SK-N-SH (cell line): Measurements from ENCODE around the gene CRACR2A. TPM values are rescaled to one million over a fixed set of nuclear protein-coding genes. Genes with fewer than 3 reads are reported as not detected.

Source experiments
- CTCF ChIA-PET: fragments of 300-600, 350-600 bp; formaldehyde crosslinking; extraction: SDS; loops from one replicate; lab custom pipeline; 2021; lab: Yijun Ruan, JAX
- POLR2A ChIA-PET: fragments of 350-600 bp; sonication (Branson Sonifier 250); formaldehyde crosslinking; extraction: SDS; loops from one replicate; lab custom pipeline; 2020; ENCODE audit warnings: antibody characterized with exemption, inconsistent platforms; lab: Yijun Ruan, JAX
- DNase-seq: peaks from one replicate; pipeline ENCODE4 v3.0.0; 2012
- H2AFZ ChIP-seq: fragments of 200-600 bp; sonication (generic); 2 replicates; pipeline ENCODE4 v1.8.1; 2016; ENCODE audit warnings: antibody characterized with exemption, mild to moderate bottlenecking, low read depth
- H3F3A ChIP-seq: fragments of 200-600 bp; sonication (generic); replicated peaks from 2 replicates; pipeline ENCODE3; 2016; ENCODE audit warnings: antibody characterized with exemption, mild to moderate bottlenecking; ENCODE audit not compliant: insufficient read depth
- H3K27ac ChIP-seq, 2 experiments: fragments of 200-500 bp in 1 of 2; fragments of 200-600 bp in 1 of 2; sonication (Bioruptor generic) in 1 of 2; sonication (generic), shearing (Covaris generic) in 1 of 2; 2 replicates each; pipeline versions ENCODE4 v1.5.1 to v1.6.1; 2014 to 2016; ENCODE audit warnings: low read depth in 2 of 2, inconsistent platforms in 1 of 2, low read length in 1 of 2, mild to moderate bottlenecking in 1 of 2, mixed read lengths in 1 of 2
- H3K27me3 ChIP-seq: fragments of 200-600 bp; sonication (generic), shearing (Covaris generic); 2 replicates; pipeline ENCODE4 v1.6.1; 2016; ENCODE audit warnings: mixed run types; ENCODE audit not compliant: insufficient read depth
- H3K36me3 ChIP-seq, 2 experiments: fragments of 200-500 bp in 1 of 2; fragments of 200-600 bp in 1 of 2; sonication (Bioruptor generic) in 1 of 2; sonication (generic) in 1 of 2; replicated peaks in 1 of 2; 2 replicates each; pipeline versions ENCODE3 to v1.5.1; 2014 to 2016; ENCODE audit warnings: low read length in 1 of 2, mild to moderate bottlenecking in 1 of 2; ENCODE audit not compliant: insufficient read depth in 2 of 2, control insufficient read depth in 1 of 2
- H3K4me1 ChIP-seq, 2 experiments: fragments of 200-500 bp in 1 of 2; fragments of 200-600 bp in 1 of 2; sonication (Bioruptor generic) in 1 of 2; sonication (generic), shearing (Covaris generic) in 1 of 2; 2 replicates each; pipeline versions ENCODE4 v1.5.1 to v1.6.1; 2014 to 2016; ENCODE audit warnings: low read depth in 1 of 2, low read length in 1 of 2, mixed run types in 1 of 2; ENCODE audit not compliant: insufficient read depth in 2 of 2, control insufficient read depth in 1 of 2
- H3K4me2 ChIP-seq: fragments of 200-600 bp; sonication (generic), shearing (Covaris generic); 2 replicates; pipeline ENCODE4 v1.6.1; 2017; ENCODE audit warnings: mixed run types
- H3K4me3 ChIP-seq, 2 experiments: fragments of 200-500 bp in 1 of 2; fragments of 200-600 bp in 1 of 2; sonication (Bioruptor generic) in 1 of 2; sonication (generic), shearing (Covaris generic) in 1 of 2; 2 replicates each; pipeline versions ENCODE4 v1.5.1 to v1.8.1; 2014 to 2016; ENCODE audit warnings: low read depth in 2 of 2, inconsistent platforms in 1 of 2, low read length in 1 of 2, mild to moderate bottlenecking in 1 of 2, mixed read lengths in 1 of 2, moderate library complexity in 1 of 2
- H3K79me2 ChIP-seq: fragments of 200-600 bp; sonication (generic); 2 replicates; pipeline ENCODE4 v1.8.1; 2017; ENCODE audit warnings: mild to moderate bottlenecking; ENCODE audit not compliant: insufficient read depth
- H3K9ac ChIP-seq: fragments of 200-600 bp; sonication (generic); 2 replicates; pipeline ENCODE4 v1.6.1; 2017; ENCODE audit warnings: mixed run types
- H3K9me2 ChIP-seq: fragments of 200-600 bp; sonication (generic); 2 replicates; pipeline ENCODE4 v1.6.1; 2017; ENCODE audit warnings: mixed run types
- H3K9me3 ChIP-seq: fragments of 200-600 bp; sonication (generic); 2 replicates; pipeline ENCODE4 v1.6.1; 2017; ENCODE audit warnings: mixed run types, mild to moderate bottlenecking, moderate library complexity
- H4K20me1 ChIP-seq: fragments of 200-600 bp; sonication (generic); 2 replicates; pipeline ENCODE4 v1.6.1; 2017; ENCODE audit warnings: mild to moderate bottlenecking, mixed run types; ENCODE audit not compliant: insufficient read depth
- ELF1 ChIP-seq: IDR thresholded peaks from 2 replicates; pipeline ENCODE4 v1.4.0; 2012
- FOSL2 ChIP-seq: IDR thresholded peaks from 2 replicates; pipeline ENCODE4 v1.4.0; 2012; ENCODE audit warnings: low read depth, mild to moderate bottlenecking, moderate library complexity, borderline replicate concordance
- GABPA ChIP-seq: IDR thresholded peaks from 2 replicates; pipeline ENCODE4 v1.4.0; 2012; ENCODE audit warnings: low read depth, mild to moderate bottlenecking
- GATA2 ChIP-seq: sonication (generic); formaldehyde crosslinking; IDR thresholded peaks from 2 replicates; pipeline ENCODE4 v1.5.0; 2020; ENCODE audit warnings: mild to moderate bottlenecking, missing genetic modification reagents
- JUND ChIP-seq: IDR thresholded peaks from 2 replicates; pipeline ENCODE4 v1.4.0; 2012
- MEF2A ChIP-seq: IDR thresholded peaks from 2 replicates; pipeline ENCODE4 v1.4.0; 2012; ENCODE audit warnings: low read depth, borderline replicate concordance
- MXI1 ChIP-seq: IDR thresholded peaks from 2 replicates; pipeline ENCODE4 v1.6.1; 2012; ENCODE audit warnings: mild to moderate bottlenecking, low read depth, low read length, improper control_type of control experiment
- NFIC ChIP-seq: IDR thresholded peaks from 2 replicates; pipeline ENCODE4 v1.4.0; 2012; ENCODE audit warnings: borderline replicate concordance
- NRF1 ChIP-seq: IDR thresholded peaks from 2 replicates; pipeline ENCODE4 v1.6.1; 2012; ENCODE audit warnings: low read depth, mild to moderate bottlenecking, low read length
- POLR2AphosphoS5 ChIP-seq: IDR thresholded peaks from 2 replicates; pipeline ENCODE4 v1.6.1; 2012; ENCODE audit warnings: low read depth, low read length
- RFX5 ChIP-seq: IDR thresholded peaks from 2 replicates; pipeline ENCODE4 v1.6.1; 2012; ENCODE audit warnings: mild to moderate bottlenecking, improper control_type of control experiment, low read length
- RXRA ChIP-seq: IDR thresholded peaks from 2 replicates; pipeline ENCODE4 v1.4.0; 2012; ENCODE audit warnings: low read depth, mild to moderate bottlenecking, borderline replicate concordance
- SMC3 ChIP-seq: IDR thresholded peaks from 2 replicates; pipeline ENCODE4 v1.6.1; 2012; ENCODE audit warnings: low read depth, low read length, improper control_type of control experiment
- TCF12 ChIP-seq: IDR thresholded peaks from 2 replicates; pipeline ENCODE4 v1.4.0; 2012
- WGBS: methylation state at CpG from one replicate; pipeline ENCODE4 v1.1.6; 2017; ENCODE audit warnings: low lambda C conversion rate; 5-methylcytosine and 5-hydroxymethylcytosine counted together
- polyA plus RNA-seq, 3 experiments: library from polyadenylated mRNA; depleted of rRNA; stranded (reverse); fragments of >200 nt; gene quantifications; 2 replicates each; pipeline ENCODE4 v1.2.3, GENCODE V29; 2012
- TF ChIP-seq, protein P1 (sequence below): IDR thresholded peaks from 2 replicates; pipeline ENCODE4 v1.4.0; 2012; ENCODE audit warnings: low read depth
- TF ChIP-seq, protein P2 (sequence below): IDR thresholded peaks from 2 replicates; pipeline ENCODE4 v1.4.0; 2012; ENCODE audit warnings: low read depth, borderline replicate concordance
- TF ChIP-seq, protein P3 (sequence below): fragments of 150-350 bp; IDR thresholded peaks from 2 replicates; pipeline ENCODE4 v1.6.1; 2016; ENCODE audit warnings: mild to moderate bottlenecking, low read depth, low read length
- TF ChIP-seq, protein P4 (sequence below): IDR thresholded peaks from 2 replicates; pipeline ENCODE4 v1.4.0; 2012; ENCODE audit warnings: low read depth, borderline replicate concordance
- TF ChIP-seq, protein P5 (sequence below): IDR thresholded peaks from 2 replicates; pipeline ENCODE4; 2012
- TF ChIP-seq, protein P6 (sequence below): fragments of 150-350 bp; IDR thresholded peaks from 2 replicates; pipeline ENCODE4 v1.6.1; 2017; ENCODE audit warnings: antibody characterized with exemption, low read length, low read depth, borderline replicate concordance

CRACR2A gene
- polyA plus RNA-seq, 1 of the 3 experiments (the other 2 are of a cell fraction): 0.12 TPM

DNA sequence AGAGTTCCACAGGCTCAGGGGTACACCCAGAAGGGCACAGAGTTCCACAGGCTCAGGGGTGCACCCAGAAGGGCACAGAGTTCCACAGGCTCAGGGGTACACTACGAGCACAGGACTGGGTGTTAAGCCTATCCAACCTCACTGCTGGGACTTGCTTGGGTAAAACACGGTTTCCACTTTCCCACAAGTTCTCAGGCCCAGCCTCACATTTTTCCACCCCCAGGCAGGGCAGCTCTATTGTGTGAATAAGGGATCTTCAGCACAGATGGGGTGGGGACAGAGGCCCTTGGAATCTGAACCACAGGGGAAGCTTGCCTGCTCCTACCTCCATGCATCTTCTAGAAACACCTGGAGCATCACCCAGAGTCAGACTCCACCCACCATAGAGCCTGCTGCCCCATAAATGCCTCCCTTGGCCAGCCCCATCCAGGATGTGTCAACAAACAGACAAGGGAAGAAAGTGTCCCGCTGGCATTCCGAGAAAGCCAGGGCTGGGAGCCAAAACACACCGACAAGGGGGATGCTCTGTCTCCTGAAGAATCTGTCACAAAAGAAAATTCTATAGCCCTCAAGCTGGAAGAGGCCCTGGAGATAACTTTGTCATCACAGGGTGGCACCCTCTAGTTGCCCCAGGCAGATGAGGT, 4.8 kb downstream of the CRACR2A start:
- DNase-seq: no peak
- WGBS: 29% methylated on average over 5 of the region's 5 CpGs
- POLR2A ChIA-PET: no interaction called here

DNA sequence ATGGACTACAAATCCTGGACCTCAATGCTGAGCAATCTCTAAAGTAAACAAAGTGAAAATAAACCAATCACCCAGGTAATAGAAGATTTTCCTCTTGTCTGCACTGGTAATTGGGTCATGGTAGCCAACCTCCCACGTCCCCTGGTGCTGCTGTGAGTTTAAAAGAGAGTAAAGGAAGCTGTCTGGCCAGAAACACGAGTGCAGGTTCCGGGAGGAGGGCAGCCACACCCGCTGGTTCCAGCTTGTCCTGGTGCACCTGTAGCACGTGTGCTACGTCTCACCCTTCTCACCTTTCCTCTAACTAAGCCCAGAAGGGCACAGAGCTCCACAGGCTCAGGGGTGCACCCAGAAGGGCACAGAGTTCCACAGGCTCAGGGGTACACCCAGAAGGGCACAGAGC, 5.4 kb downstream of the CRACR2A start:
- H3K4me1 ChIP-seq: no peaks in the 10 kb centered on the region
- ChIA-PET CTCF (no interaction called here), POLR2A (no interaction called here)
- no peak overlapping the region for H2AFZ ChIP-seq
- H3K4me2 ChIP-seq: no peak overlapping the region
- H3F3A ChIP-seq: no peaks in the 10 kb centered on the region
- H3K36me3 ChIP-seq: no peaks in the 10 kb centered on the region
- H3K27me3 ChIP-seq: no peaks in the 10 kb centered on the region
- TF ChIP-seq GABPA (no peak), NFIC (no peak), RXRA (no peak), NRF1 (no peak), RFX5 (no peak)
- TF ChIP-seq, protein P1, sequence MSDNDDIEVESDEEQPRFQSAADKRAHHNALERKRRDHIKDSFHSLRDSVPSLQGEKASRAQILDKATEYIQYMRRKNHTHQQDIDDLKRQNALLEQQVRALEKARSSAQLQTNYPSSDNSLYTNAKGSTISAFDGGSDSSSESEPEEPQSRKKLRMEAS: no peak
- TF ChIP-seq, protein P2, sequence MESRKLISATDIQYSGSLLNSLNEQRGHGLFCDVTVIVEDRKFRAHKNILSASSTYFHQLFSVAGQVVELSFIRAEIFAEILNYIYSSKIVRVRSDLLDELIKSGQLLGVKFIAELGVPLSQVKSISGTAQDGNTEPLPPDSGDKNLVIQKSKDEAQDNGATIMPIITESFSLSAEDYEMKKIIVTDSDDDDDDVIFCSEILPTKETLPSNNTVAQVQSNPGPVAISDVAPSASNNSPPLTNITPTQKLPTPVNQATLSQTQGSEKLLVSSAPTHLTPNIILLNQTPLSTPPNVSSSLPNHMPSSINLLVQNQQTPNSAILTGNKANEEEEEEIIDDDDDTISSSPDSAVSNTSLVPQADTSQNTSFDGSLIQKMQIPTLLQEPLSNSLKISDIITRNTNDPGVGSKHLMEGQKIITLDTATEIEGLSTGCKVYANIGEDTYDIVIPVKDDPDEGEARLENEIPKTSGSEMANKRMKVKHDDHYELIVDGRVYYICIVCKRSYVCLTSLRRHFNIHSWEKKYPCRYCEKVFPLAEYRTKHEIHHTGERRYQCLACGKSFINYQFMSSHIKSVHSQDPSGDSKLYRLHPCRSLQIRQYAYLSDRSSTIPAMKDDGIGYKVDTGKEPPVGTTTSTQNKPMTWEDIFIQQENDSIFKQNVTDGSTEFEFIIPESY: no peak
- TF ChIP-seq, protein P3, sequence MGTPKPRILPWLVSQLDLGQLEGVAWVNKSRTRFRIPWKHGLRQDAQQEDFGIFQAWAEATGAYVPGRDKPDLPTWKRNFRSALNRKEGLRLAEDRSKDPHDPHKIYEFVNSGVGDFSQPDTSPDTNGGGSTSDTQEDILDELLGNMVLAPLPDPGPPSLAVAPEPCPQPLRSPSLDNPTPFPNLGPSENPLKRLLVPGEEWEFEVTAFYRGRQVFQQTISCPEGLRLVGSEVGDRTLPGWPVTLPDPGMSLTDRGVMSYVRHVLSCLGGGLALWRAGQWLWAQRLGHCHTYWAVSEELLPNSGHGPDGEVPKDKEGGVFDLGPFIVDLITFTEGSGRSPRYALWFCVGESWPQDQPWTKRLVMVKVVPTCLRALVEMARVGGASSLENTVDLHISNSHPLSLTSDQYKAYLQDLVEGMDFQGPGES: no peak
- H3K9me2 ChIP-seq: no peaks in the 10 kb centered on the region
- WGBS: 28% methylated on average over 6 of the region's 6 CpGs
- H3K9ac ChIP-seq: no peak overlapping the region
- no peak for DNase-seq
- no peak overlapping the region for H3K4me3 ChIP-seq
- no peaks in the 10 kb centered on the region for H3K9me3 ChIP-seq
- no peaks in the 10 kb centered on the region for H4K20me1 ChIP-seq
- no peak overlapping the region for H3K27ac ChIP-seq
- no peaks in the 10 kb centered on the region for H3K79me2 ChIP-seq

More for the DNA sequence above, 4.8 kb downstream of the CRACR2A start:
- Histone ChIP-seq H3K79me2 (no peaks in the 10 kb centered on the region), H3K4me2 (no peak overlapping the region), H3K9me3 (no peaks in the 10 kb centered on the region), H2AFZ (no peak overlapping the region), H3K4me1 (peaks cover 0 to 2% of the 10 kb centered on the region in 2 experiments; a peak in 1 of 4 replicates), H3K36me3 (no peaks in the 10 kb centered on the region), H3K4me3 (no peak overlapping the region), H4K20me1 (no peaks in the 10 kb centered on the region), H3K27ac (no peak overlapping the region), H3F3A (no peaks in the 10 kb centered on the region), H3K9ac (no peak overlapping the region), H3K27me3 (no peaks in the 10 kb centered on the region), H3K9me2 (no peaks in the 10 kb centered on the region)
- TF ChIP-seq MEF2A: no peak
- TF ChIP-seq JUND: no peak
- TF ChIP-seq, protein P4, sequence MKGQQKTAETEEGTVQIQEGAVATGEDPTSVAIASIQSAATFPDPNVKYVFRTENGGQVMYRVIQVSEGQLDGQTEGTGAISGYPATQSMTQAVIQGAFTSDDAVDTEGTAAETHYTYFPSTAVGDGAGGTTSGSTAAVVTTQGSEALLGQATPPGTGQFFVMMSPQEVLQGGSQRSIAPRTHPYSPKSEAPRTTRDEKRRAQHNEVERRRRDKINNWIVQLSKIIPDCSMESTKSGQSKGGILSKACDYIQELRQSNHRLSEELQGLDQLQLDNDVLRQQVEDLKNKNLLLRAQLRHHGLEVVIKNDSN: no peak
- TF ChIP-seq MXI1: no peak
- TF ChIP-seq GATA2 (CRISPR knock-in tag): no peak
- TF ChIP-seq TCF12: no peak
- TF ChIP-seq, protein P1: no peak
- no peak for TF ChIP-seq FOSL2
- TF ChIP-seq ELF1: no peak
- TF ChIP-seq SMC3: no peak
- TF ChIP-seq, protein P5, sequence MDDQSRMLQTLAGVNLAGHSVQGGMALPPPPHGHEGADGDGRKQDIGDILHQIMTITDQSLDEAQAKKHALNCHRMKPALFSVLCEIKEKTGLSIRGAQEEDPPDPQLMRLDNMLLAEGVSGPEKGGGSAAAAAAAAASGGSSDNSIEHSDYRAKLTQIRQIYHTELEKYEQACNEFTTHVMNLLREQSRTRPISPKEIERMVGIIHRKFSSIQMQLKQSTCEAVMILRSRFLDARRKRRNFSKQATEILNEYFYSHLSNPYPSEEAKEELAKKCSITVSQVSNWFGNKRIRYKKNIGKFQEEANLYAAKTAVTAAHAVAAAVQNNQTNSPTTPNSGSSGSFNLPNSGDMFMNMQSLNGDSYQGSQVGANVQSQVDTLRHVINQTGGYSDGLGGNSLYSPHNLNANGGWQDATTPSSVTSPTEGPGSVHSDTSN: no peak
- TF ChIP-seq, protein P6, sequence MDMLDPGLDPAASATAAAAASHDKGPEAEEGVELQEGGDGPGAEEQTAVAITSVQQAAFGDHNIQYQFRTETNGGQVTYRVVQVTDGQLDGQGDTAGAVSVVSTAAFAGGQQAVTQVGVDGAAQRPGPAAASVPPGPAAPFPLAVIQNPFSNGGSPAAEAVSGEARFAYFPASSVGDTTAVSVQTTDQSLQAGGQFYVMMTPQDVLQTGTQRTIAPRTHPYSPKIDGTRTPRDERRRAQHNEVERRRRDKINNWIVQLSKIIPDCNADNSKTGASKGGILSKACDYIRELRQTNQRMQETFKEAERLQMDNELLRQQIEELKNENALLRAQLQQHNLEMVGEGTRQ: no peak
- no peak for TF ChIP-seq POLR2AphosphoS5
- CTCF ChIA-PET: no interaction called here
